Cardiac septum (tissue), 1 donor: Measurements from ENCODE around the gene PCDHA8. TPM values are rescaled to one million over a fixed set of nuclear protein-coding genes. Genes with fewer than 3 reads are reported as not detected.
"Not testable (repeated sequence)": the region's sequence is repeated elsewhere in the genome, so short reads cannot be mapped to it uniquely, and the experiment has no call there.

Experiments
- DNase-seq: peaks from one replicate; pipeline ENCODE4 v3.0.0-alpha.2; 2020; ENCODE audit warnings: low spot score
- intact Hi-C: fragments of 100-400 bp; cut with DNase I; formaldehyde crosslinking; loops from one replicate; pipeline ENCODE4 v1.14.0; 2022
- total RNA-seq: library from RNA; stranded (reverse); fragmentation: NEBNext Ultra II Directional; extraction: Animal tissue kit (Norgen Biotek cat#: 25700); gene quantifications from one replicate; pipeline ENCODE4 v1.2.1, GENCODE V29; 2021
- donor health status: DM: no; HTN: no; CAD: no.

Gene PCDHA8
- total RNA-seq, 1 donor from 2014 or later, result not detected

DNA sequence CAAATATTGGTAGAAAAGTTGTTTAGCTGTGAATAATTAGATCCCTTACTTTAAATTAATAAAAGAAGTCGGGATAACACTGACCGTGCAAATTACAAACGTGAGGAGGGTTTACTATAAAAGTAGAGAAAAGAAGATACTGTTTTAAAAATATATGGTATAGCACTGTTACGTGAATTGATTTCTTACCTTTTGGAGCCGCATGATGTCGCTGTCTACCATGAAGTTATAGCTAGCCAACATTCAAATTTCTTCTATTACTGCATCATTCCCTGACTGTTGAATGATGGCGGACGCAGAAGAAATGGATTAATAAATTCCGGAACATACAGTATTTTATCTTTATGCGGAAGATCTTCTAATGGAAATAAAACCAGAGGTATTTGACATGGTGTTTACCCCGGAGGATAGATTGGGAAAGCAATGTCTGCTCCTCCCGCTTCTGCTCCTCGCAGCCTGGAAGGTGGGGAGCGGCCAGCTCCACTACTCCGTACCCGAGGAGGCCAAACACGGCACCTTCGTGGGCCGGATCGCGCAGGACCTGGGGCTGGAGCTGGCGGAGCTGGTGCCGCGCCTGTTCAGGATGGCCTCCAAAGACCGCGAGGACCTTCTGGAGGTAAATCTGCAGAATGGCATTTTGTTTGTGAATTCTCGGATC lies 13.2 kb upstream of the PCDHA8 start, which contains the start of gene PCDHA6:
Gene PCDHA6, plus strand, starts transcription at position 257 of the 658 bp plus-strand sequence. Its CDS starts 132 bp downstream, at position 389.
- intact Hi-C loops, result no loop called here
- no peak for DNase-seq

DNA sequence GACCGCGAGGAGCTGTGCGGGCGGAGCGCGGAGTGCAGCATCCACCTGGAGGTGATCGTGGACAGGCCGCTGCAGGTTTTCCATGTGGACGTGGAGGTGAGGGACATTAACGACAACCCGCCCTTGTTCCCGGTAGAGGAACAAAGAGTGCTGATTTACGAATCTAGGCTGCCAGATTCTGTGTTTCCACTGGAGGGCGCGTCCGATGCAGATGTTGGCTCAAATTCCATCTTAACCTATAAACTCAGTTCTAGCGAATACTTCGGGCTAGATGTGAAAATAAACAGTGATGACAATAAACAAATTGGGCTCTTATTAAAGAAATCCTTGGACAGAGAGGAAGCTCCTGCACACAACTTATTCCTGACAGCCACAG lies 12.6 kb upstream of the PCDHA8 start:
- intact Hi-C loops, result no loop called here
- DNase-seq, result no peak

DNA sequence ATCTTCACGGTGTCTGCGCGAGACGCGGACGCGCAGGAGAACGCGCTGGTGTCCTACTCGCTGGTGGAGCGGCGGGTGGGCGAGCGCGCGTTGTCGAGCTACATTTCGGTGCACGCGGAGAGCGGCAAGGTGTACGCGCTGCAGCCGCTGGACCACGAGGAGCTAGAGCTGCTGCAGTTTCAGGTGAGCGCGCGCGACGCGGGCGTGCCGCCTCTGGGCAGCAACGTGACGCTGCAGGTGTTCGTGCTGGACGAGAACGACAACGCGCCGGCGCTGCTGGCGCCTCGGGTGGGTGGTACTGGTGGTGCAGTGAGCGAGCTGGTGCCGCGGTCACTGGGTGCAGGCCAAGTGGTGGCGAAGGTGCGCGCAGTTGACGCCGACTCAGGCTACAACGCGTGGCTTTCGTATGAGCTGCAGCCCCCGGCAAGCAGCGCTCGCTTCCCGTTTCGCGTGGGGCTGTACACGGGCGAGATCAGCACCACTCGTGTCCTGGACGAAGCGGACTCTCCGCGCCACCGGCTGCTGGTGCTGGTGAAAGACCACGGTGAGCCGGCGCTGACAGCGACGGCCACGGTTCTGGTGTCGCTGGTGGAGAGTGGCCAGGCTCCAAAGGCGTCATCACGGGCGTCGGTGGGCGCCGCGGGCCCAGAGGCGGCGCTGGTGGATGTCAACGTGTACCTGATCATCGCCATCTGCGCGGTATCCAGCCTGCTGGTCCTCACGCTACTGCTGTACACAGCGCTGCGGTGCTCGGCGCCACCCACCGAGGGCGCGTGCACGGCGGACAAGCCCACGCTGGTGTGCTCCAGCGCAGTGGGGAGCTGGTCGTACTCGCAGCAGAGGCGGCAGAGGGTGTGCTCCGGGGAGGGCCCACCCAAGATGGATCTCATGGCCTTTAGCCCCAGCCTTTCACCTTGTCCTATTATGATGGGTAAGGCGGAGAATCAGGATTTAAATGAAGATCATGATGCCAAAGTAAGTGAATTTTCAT lies 11.2 kb upstream of the PCDHA8 start:
- intact Hi-C loops, DNase-seq: not testable (repeated sequence)

DNA sequence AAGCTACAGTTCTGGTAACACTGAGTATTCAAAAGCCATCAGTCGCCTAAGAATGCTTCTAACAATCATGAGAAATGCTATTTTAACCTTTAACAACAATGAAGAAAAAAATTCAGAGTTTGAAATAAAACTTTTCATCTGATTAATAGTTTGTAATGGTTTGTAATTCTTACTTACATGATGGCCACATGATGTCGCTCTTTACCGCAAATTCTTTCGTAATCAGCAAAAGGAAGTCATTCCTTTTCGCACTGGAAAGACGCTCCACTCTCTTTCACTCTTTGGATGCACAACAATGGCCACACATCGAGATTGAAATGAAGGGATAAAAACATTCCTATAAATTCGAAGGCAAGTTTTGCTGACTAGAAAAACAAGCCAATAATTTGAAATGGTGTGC lies 7.0 kb upstream of the PCDHA8 start, which contains the start of gene PCDHA7:
Gene PCDHA7, plus strand, starts transcription at position 277 of the 400 bp plus-strand sequence. Its CDS starts 115 bp downstream, at position 392.
- DNase-seq, result no peak
- intact Hi-C loops, result no loop called here

DNA sequence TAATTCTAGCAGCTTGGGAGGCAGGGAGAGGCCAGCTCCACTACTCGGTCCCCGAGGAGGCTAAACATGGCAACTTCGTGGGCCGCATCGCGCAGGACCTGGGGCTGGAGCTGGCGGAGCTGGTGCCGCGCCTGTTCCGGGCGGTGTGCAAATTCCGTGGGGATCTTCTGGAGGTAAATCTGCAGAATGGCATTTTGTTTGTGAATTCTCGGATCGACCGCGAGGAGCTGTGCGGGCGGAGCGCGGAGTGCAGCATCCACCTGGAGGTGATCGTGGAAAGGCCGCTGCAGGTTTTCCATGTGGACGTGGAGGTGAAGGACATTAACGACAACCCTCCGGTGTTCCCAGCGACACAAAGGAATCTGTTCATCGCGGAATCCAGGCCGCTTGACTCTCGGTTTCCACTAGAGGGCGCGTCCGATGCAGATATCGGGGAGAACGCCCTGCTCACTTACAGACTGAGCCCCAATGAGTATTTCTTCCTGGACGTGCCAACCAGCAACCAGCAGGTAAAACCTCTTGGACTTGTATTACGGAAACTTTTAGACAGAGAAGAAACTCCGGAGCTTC lies 6.5 kb upstream of the PCDHA8 start:
- intact Hi-C loops, DNase-seq: not testable (repeated sequence)

DNA sequence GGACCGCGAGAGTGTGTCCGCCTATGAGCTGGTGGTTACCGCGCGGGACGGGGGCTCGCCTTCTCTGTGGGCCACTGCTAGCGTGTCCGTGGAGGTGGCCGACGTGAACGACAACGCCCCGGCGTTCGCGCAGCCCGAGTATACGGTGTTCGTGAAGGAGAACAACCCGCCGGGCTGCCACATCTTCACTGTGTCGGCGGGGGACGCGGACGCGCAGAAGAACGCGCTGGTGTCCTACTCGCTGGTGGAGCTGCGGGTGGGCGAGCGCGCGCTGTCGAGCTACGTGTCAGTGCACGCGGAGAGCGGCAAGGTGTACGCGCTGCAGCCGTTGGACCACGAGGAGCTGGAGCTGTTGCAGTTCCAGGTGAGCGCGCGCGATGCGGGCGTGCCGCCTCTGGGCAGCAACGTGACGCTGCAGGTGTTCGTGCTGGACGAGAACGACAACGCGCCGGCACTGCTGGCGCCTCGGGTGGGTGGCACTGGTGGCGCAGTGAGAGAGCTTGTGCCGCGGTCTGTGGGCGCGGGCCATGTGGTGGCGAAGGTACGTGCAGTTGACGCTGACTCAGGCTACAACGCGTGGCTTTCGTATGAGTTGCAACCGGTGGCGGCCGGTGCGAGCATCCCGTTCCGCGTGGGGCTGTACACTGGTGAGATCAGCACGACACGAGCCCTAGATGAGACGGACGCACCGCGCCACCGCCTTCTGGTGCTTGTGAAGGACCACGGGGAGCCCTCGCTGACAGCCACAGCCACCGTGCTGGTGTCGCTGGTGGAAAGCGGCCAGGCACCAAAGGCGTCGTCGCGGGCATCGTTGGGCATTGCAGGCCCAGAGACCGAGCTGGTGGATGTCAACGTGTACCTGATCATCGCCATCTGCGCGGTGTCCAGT lies 5.1 kb upstream of the PCDHA8 start:
- DNase-seq, result no peak
- intact Hi-C loops, result no loop called here

DNA sequence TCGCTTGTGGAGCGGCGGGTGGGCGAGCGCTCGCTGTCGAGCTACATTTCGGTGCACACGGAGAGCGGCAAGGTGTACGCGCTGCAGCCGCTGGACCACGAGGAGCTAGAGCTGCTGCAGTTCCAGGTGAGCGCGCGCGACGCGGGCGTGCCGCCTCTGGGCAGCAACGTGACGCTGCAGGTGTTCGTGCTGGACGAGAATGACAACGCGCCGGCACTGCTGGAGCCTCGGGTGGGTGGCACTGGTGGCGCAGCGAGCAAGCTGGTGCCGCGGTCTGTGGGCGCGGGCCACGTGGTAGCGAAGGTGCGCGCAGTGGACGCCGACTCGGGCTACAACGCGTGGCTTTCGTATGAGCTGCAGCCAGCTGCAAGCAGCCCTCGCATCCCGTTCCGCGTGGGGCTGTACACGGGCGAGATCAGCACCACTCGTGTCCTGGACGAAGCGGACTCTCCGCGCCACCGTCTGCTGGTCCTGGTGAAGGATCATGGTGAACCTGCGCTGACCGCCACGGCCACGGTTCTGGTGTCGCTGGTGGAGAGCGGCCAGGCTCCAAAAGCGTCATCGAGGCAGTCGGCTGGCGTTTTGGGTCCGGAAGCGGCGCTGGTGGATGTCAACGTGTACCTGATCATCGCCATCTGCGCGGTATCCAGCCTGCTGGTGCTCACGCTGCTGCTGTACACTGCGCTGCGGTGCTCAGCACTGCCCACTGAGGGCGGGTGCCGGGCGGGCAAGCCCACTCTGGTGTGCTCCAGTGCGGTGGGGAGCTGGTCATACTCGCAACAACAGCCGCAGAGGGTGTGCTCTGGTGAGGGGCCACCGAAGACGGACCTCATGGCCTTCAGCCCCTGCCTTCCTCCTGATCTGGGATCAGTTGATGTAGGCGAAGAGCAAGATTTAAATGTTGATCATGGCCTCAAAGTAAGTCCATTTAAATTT lies 2.1 kb downstream of the PCDHA8 start:
- intact Hi-C loops, result no loop called here
- no peak for DNase-seq

DNA sequence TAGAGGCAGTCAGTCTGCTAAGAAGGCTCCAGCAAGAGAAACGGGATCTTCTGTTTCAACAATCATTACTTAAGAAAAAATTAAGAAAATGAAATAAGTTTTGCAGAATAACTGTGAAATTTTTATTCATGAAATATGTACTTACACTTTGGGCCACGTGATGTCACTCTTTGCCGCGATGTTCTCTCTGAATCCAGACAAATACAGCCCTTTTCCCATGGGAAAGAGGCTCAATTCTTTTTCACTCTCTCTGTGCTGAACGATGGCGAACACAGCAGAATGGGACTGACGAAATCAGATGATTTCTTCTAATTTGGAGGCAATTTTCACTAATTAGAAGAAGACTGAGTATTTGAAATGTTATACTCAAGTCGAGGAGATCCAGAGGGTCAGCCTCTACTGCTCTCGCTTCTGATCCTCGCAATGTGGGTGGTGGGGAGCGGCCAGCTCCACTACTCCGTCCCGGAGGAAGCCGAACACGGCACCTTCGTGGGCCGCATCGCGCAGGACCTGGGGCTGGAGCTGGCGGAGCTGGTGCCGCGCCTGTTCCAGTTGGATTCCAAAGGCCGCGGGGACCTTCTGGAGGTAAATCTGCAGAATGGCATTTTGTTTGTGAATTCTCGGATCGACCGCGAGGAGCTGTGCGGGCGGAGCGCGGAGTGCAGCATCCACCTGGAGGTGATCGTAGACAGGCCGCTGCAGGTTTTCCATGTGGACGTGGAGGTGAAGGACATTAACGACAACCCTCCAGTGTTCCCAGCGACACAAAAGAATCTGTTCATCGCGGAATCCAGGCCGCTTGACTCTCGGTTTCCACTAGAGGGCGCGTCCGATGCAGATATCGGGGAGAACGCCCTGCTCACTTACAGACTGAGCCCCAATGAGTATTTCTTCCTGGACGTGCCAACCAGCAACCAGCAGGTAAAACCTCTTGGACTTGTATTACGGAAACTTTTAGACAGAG lies 7.4 kb downstream of the PCDHA8 start, which contains the start of gene PCDHA9:
Gene PCDHA9, plus strand, starts transcription at position 244 of the 964 bp plus-strand sequence. Its CDS starts 114 bp downstream, at position 358.
- peak; percentile 59 for DNase-seq
- intact Hi-C loops, result not testable (repeated sequence)

DNA sequence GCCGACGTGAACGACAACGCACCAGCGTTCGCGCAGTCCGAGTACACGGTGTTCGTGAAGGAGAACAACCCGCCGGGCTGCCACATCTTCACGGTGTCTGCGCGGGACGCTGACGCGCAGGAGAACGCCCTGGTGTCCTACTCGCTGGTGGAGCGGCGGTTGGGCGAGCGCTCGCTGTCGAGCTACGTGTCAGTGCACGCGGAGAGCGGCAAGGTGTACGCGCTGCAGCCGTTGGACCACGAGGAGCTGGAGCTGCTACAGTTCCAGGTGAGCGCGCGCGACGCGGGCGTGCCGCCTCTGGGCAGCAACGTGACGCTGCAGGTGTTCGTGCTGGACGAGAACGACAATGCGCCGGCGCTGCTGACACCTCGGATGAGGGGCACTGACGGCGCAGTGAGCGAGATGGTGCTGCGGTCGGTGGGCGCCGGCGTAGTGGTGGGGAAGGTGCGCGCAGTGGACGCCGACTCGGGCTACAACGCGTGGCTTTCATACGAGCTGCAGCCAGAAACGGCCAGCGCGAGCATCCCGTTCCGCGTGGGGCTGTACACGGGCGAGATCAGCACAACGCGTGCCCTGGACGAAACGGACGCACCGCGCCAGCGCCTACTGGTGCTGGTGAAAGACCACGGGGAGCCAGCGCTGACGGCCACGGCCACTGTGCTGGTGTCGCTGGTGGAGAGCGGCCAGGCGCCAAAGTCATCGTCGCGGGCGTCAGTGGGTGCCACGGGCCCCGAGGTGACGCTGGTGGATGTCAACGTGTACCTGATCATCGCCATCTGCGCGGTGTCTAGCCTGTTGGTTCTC lies 9.0 kb downstream of the PCDHA8 start:
- DNase-seq, result not testable (repeated sequence)

DNA sequence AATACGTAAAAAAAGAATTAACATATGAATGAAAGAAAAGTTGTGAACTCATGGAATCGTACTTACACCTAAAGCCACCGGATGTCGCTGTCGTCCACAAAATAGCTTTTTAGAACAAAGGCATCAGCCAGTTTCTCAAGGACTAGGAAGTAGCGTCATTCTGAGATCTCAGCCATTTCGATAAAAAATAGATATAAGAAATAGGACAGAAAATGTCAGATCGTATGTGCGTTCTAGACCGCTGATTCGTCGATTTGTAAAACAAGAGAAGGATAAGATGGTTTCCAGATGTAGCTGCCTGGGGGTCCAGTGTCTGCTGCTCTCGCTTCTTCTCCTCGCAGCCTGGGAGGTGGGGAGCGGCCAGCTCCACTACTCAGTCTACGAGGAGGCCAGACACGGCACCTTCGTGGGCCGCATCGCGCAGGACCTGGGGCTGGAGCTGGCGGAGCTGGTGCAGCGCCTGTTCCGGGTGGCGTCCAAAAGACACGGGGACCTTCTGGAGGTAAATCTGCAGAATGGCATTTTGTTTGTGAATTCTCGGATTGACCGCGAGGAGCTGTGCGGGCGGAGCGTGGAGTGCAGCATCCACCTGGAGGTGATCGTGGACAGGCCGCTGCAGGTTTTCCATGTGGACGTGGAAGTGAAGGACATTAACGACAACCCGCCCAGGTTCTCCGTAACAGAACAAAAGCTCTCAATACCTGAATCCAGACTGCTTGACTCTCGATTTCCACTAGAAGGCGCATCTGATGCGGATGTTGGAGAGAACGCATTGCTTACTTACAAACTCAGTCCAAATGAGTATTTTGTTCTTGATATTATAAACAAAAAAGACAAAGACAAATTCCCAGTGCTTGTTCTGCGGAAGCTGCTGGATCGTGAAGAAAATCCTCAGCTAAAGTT lies 15.0 kb downstream of the PCDHA8 start, which contains the start of gene PCDHA10:
Gene PCDHA10, plus strand, starts transcription at position 126 of the 903 bp plus-strand sequence. Its CDS starts 152 bp downstream, at position 278.
- DNase-seq, result no peak
- intact Hi-C loops, result loop anchor here (10.0 kb wide), 1 partner anchor 189 kb away; no protein-coding TSS in a partner anchor

More for the DNA sequence above, 9.0 kb downstream of the PCDHA8 start:
- intact Hi-C loops, result loop anchor here (10.0 kb wide), 1 partner anchor 195 kb away; no protein-coding TSS in a partner anchor

DNA sequence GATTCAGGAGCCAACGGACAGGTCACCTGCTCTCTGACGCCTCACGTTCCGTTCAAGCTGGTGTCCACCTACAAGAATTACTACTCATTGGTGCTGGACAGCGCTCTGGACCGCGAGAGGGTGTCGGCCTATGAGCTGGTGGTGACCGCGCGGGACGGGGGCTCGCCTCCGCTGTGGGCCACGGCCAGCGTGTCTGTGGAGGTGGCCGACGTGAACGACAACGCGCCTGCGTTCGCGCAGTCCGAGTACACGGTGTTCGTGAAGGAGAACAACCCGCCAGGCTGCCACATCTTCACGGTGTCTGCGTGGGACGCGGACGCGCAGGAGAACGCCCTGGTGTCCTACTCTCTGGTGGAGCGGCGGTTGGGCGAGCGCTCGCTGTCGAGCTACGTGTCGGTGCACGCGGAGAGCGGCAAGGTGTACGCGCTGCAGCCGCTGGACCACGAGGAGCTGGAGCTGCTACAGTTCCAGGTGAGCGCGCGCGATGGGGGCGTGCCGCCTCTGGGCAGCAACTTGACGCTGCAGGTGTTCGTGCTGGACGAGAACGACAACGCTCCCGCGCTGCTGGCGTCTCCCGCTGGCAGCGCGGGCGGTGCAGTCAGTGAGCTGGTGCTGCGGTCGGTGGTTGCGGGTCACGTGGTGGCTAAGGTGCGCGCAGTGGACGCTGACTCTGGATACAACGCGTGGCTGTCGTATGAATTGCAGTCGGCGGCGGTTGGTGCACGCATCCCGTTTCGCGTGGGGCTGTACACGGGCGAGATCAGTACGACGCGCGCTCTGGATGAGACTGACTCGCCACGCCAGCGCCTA lies 16.4 kb downstream of the PCDHA8 start:
- intact Hi-C loops, result loop anchor here (10.0 kb wide), 1 partner anchor 187 kb away; no protein-coding TSS in a partner anchor
- DNase-seq, result no peak

DNA sequence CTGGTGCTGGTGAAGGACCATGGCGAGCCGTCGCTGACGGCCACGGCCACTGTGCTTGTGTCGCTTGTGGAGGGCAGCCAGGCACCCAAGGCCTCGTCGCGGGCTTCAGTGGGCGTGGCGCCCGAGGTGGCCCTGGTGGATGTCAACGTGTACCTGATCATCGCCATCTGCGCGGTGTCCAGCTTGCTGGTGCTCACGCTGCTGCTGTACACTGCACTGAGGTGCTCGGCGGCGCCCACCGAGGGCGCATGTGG lies 16.9 kb downstream of the PCDHA8 start:
- intact Hi-C loops, result loop anchor here (10.0 kb wide), 1 partner anchor 187 kb away; no protein-coding TSS in a partner anchor
- DNase-seq, result no peak

DNA sequence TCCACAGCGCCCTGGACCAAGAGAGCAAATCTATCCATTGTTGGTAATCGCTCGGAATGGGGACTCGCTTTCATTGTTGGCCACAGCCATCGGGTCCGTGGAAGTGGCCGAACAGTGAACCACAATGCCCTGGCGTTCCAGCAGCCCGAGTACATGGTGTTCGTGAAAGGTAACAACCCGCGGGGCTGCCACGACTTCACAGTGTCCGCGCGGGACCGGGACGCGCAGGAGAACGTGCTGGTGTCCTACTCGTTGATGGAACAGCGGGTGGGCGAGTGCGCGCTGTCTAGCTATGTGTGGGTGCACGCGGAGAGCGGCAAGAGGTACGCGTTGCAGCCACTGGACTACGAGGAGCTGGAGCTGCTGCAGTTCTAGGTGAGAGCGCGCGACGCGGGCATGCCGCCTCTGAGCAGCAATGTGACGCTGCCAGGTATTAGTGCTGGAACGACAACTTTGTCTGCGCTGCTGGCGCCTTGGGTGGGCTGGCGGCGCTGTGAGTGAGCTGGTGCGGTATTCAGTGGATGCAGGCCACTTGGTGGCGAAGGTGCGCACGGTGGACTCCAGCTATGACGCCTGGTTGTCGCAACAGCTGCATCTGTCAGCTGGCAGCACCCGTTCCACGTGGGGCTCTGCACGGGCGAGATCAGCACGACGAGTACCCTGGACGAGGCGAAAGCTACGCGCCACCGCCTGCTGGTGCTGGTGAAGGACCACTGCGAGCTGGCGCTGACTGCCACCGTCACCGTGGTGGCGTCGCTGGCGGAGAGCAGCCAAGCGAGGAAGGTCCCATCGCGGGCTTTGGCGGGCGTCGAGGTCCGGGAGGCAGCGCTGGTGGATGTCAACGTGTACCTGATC lies 21.7 kb downstream of the PCDHA8 start:
- DNase-seq, result no peak
- intact Hi-C loops, result no loop called here
